Stimulated activated effector memory CD8-positive, alpha-beta T cell treated with anti-CD3 and anti-CD28 coated beads, Interleukin-12 subunit alpha, Interleukin-12 subunit beta, amount 100 ng/mL, for 72 hours (primary cell): ENCODE measurements around the gene MRPL10.

Experiments
- ATAC-seq: fragments of 150-1000 bp; cut with Tn5 transposase; 2 replicates; pipeline ENCODE4 v1.10.0; 2021
- DNase-seq, 2 donors: peaks; one replicate each; pipeline ENCODE4 v3.0.0; 2021 to 2022; ENCODE audit warnings: low spot score in 2 of 2
- H3K27ac Mint-ChIP-seq: one replicate; pipeline ENCODE4 v1.8.0; 2022; ENCODE audit warnings: mild to moderate bottlenecking, mixed read lengths
- H3K36me3 Mint-ChIP-seq: one replicate; pipeline ENCODE4 v1.8.0; 2022; ENCODE audit warnings: mild to moderate bottlenecking, mixed read lengths
- H3K4me1 Mint-ChIP-seq: one replicate; pipeline ENCODE4 v1.8.0; 2022; ENCODE audit warnings: mixed read lengths
- H3K4me3 Mint-ChIP-seq: one replicate; pipeline ENCODE4 v1.8.0; 2022; ENCODE audit warnings: mild to moderate bottlenecking, mixed read lengths
- H3K9me3 Mint-ChIP-seq: one replicate; pipeline ENCODE4 v1.8.0; 2022; ENCODE audit warnings: mixed read lengths

The MRPL10 gene

DNA sequence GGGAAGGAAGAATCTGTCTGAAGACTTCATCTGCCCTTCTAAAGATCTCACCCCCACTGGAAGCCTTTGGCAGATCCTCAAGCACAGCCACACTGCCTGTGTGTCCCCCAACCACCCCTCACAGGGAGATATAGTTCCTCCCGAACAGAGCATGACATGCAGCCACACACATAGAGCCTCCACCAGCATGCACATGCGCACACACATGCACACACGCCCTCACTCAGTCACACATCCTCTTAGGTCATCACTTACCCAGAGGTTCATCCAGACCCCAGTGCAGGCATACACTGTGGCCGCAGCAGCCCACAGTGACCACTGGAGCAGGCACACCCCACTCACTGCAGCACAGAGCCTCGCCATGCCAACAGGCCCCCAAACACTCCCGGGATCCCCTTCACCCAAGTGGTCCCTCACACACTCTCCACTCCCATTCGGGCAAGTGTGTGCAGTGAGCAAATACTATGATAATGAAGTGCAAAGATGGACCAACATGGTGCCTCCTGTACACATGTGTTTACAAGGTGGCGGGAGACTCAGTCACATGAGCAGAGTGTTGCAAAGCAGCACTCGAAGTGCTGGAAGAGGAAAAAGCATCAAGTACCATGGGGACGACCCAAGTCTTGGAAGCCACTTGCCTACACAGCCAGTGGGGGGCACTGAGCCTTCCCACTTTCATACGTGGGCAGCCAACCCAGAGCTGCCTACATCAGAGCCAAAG is 36.6 kb upstream of the MRPL10 start:
- Mint-ChIP-seq H3K4me3 (no peak overlapping the region), H3K9me3 (no peaks in the 10 kb centered on the region), H3K4me1 (peaks cover 8% of the 10 kb centered on the region), H3K36me3 (no peaks in the 10 kb centered on the region), H3K27ac (no peak overlapping the region)
- no peak for DNase-seq
- peak; percentile 31 for ATAC-seq

DNA sequence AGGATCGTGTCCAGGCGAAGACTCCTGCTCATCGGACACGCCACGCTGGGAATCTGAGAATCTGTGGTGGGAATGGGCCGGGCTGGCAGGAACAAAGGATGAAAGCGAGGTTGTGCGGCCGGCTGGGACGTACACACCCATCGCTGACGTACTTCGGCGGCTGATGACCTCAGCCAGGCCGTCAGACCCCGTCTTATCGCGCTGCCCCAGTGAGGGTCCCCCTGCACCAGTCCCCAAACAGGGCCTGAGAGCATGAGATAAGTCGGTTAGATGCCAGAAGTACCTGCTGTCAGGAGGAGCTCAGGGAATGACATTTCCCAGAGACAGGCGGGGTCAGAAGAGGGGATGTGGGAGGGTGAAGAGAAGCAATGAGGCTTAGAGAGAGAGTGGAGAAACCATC is 35.6 kb upstream of the MRPL10 start:
- Mint-ChIP-seq H3K9me3 (no peaks in the 10 kb centered on the region), H3K27ac (no peak overlapping the region), H3K4me1 (peaks cover 9% of the 10 kb centered on the region), H3K36me3 (no peaks in the 10 kb centered on the region), H3K4me3 (no peak overlapping the region)
- no peak for ATAC-seq
- no peak for DNase-seq

DNA sequence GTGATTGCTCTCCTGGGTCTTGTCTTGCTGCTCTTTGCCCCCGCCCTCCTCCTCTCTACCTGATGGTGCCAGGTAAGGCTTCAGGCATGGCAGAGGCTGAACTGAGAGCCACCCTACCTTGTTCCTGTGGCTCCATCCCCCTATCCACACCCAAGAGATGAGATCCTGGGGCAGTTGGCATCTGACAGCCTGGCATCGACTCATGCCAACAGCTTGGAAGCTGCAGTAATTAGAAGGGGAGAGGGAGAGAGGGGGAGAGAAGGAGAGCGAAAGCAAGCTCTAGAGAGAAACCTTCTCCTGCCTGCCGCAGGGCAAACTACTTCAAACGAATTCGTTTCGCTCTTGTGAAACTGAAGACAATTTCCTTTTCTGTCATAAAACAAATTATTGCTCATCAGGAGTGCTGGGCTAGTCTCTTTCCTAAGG is 33.5 kb upstream of the MRPL10 start:
- H3K36me3 Mint-ChIP-seq: no peaks in the 10 kb centered on the region
- no peak overlapping the region for H3K4me3 Mint-ChIP-seq
- H3K4me1 Mint-ChIP-seq: peaks cover 9% of the 10 kb centered on the region
- no peak overlapping the region for H3K27ac Mint-ChIP-seq
- DNase-seq (no peak), ATAC-seq (no peak)
- no peaks in the 10 kb centered on the region for H3K9me3 Mint-ChIP-seq

DNA sequence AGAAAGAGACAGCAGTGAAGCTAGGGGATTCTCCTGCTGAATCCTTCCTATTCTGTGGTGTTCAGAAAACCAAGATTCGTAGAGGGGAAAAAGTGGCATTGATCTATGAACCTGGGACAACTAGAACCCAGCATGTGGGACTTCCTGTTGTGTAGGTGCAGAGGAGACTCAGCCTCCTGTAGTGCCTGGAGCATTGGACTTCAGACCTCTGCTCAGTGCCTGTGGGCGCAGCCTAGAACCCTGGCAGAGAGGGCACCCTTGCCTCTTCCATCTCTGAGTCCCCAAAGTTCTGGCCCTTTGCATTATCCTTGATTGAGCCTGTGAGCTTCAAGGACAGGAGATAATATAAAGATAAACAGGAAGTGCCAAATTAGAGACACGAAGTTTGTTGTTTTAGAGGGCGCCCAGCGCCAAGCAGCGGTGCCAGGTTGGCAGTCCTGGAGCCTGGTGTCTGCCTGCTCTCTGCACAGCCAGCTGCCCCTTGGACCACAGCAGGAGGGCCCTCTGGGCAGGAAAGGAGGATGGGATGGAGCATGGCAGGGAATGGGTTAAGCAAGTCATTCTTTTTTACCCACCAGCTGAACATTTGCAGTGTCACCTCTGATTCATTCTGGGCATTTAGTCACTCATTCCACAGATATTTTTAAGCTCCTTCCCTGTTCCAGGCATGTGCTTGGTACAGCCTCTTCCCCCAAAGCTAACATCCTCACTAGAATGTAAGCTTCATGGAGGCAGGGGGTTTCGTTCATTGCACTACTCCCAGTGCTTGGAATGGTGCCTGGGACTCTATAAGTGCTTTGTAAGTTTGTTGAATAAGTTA is 31.5 kb upstream of the MRPL10 start:
- DNase-seq: no peak
- Mint-ChIP-seq H3K27ac (no peak overlapping the region), H3K36me3 (no peaks in the 10 kb centered on the region), H3K4me1 (peaks cover 9% of the 10 kb centered on the region), H3K4me3 (no peak overlapping the region), H3K9me3 (no peaks in the 10 kb centered on the region)
- ATAC-seq: peak; percentile 49

DNA sequence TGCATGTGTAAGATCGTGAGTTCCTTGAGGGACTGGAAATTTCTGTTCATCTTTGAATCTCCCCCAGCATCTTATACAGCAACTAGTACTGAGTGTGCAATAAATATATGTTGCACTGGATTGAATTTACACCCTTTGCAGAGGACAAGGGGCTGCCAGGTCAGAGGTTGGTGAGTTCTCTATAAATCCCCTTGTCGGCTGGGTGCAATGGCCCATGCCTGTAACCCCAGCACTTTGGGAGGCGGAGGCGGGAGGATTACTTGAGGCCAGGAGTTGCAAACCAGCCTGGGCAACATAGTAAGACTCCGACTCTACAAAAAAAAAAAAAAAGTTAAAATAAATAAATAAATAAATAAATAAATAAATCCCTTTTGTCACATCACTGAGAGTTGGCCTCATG is 29.0 kb upstream of the MRPL10 start:
- Mint-ChIP-seq H3K4me1 (peaks cover 9% of the 10 kb centered on the region), H3K27ac (no peak overlapping the region)

DNA sequence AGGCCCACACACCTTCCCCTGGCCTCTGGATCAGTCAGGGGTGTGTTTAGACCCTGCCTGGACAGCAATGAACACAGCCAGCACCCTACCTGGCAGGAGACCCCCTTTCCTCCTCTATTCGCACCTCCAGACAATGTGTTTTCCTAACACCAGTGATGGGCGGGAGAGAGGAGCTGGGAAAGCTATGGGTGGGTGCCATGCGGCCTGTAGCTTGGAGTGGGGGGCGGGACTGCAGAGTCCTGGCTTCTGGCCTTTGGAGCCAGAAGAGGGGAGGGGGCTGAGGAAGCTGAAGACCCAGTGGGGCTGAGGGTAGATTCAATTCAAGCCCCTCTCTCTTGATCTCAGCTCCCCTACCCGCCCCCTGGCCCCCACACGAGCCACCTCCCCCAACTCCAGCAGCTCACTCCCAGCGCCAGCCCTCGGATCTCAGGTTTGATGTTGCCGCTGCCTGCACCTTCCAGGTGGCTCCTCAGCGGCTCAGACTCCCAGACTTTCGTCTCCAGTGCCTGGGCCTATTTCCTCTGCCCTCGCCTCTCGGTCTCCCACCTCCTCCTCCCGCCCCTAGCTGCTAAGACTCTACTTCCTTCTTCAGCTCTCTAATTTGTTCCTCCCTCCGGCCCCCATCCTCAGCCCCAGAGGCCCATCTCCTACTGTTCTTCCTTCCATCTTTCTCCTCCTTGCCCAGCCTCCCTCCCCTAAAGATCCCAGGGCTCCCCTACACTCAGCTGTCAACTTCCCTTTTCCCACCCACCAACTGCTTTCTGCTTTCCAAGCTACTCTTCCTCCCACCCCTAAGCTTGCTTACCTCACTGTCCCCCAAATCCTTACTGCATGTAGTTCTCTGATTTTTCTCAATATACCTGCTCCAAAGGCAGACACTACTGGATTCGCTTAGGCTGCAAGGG is 26.5 kb upstream of the MRPL10 start:
- ATAC-seq: no peak
- Mint-ChIP-seq H3K9me3 (no peaks in the 10 kb centered on the region), H3K4me1 (no peaks in the 10 kb centered on the region), H3K36me3 (no peaks in the 10 kb centered on the region), H3K27ac (no peak overlapping the region), H3K4me3 (no peak overlapping the region)
- no peak for DNase-seq

More for the DNA sequence above, 29.0 kb upstream of the MRPL10 start:
- no peak for DNase-seq
- no peak overlapping the region for H3K4me3 Mint-ChIP-seq
- ATAC-seq: no peak
- H3K9me3 Mint-ChIP-seq: no peaks in the 10 kb centered on the region
- H3K36me3 Mint-ChIP-seq: no peaks in the 10 kb centered on the region

DNA sequence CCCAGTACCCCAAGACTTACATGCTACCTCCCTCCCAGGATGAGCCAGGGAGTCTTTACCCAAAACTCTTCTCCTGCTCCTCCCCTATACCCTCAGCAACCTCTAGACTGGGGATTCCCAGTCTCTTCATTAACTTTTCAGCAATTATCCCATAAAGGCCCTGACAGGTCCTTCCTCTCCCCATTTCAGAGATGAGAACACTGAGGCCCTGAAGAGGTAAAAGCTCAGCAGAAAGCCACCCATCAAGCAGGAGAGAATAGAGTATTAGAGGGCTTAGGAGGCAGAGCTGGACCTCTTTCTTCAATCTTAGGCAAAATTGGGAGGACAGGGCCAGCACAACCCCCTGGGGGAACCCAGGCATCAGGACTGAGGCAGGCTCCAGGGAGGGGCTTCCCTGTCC is 25.5 kb upstream of the MRPL10 start:
- peaks cover 9% of the 10 kb centered on the region for H3K4me1 Mint-ChIP-seq
- ATAC-seq (no peak), DNase-seq (no peak)
- no peaks in the 10 kb centered on the region for H3K9me3 Mint-ChIP-seq
- H3K36me3 Mint-ChIP-seq: no peaks in the 10 kb centered on the region
- H3K4me3 Mint-ChIP-seq: no peak overlapping the region
- no peak overlapping the region for H3K27ac Mint-ChIP-seq

DNA sequence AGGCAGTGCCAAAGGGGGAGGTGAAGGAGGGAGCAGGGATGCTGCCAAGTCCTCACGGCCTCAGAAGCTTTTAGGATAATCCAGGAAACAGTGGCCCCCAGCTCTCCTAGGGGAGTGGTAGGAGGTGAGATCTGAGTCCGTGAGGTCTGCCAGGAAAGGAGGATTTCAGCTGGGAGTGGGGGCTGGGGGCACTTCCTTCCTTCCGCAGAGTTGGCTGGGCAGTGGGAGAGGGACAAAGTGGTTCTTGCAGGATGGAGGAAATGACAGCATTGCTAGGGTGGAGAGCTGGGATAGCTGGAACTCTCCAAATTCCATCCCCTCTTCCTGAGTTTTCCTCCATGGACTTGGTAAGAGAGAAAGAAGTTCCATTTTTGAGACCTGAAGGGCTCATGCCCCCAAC is 24.4 kb upstream of the MRPL10 start:
- H3K4me1 Mint-ChIP-seq: peaks cover 13% of the 10 kb centered on the region
- H3K36me3 Mint-ChIP-seq: no peaks in the 10 kb centered on the region
- H3K9me3 Mint-ChIP-seq: no peaks in the 10 kb centered on the region
- ATAC-seq (no peak), DNase-seq (no peak)
- H3K4me3 Mint-ChIP-seq: no peak overlapping the region
- no peak overlapping the region for H3K27ac Mint-ChIP-seq

DNA sequence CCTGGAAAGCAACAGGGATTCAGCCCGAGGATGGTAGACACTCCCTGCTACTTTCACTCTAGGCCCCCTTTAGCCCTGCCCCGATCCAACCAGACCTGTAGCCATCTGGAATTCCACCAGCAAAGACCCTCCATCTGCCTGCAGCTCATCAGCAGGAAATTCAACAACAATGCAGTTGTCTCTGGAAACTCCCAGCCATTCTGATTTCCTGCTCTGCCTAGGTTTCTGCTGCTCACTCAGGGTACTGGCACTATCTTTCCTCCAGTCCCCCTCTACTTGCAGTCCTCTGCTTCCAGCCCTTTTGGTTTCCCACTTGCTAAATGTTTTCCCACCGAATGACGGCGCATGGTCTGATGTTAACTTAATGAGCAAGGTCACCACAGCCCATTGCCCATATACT is 22.3 kb upstream of the MRPL10 start:
- Mint-ChIP-seq H3K9me3 (no peaks in the 10 kb centered on the region), H3K4me3 (no peak overlapping the region), H3K36me3 (no peaks in the 10 kb centered on the region), H3K27ac (no peak overlapping the region), H3K4me1 (peaks cover 19% of the 10 kb centered on the region)
- ATAC-seq: no peak
- no peak for DNase-seq

DNA sequence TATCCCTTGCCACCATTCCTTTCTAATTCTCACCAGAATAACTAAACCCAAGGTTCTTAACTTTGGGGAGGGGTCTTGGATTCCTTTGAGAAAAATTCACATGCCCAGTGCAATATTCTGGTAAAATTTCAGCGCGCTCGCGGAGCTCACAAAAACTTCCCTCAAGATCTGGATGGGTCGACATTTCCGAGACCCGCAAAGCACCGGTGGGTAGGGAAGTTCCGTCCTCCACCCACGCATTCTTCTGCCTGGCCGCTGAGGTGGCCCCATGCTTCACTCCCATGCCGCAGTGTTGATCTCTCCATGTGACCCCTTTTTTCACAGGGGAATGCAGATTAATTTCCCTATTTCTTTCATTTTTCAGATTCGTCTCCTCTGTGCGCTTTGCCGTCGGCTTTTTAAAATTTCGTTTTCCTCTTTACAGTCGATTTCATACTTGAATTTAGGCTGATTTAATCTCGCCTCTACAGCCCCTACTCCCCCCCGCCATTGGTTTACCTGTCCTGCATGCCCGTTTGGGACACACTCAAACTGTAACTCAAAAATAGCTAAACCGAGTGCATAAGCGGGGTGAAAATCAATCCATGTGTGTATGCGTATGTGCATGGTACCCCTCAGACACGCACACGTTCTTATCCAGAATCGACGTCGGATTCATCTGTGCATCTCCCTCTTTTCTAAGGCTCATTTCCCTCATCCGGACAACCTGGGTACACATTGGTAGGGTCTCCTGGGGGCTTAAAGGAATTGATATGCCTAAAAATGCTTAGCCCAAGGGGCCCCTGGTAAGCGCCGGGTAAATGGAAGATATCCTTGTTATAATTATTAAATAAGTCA is 21.0 kb upstream of the MRPL10 start:
- DNase-seq (no peak), ATAC-seq (no peak)
- Mint-ChIP-seq H3K4me1 (peaks cover 19% of the 10 kb centered on the region), H3K9me3 (no peaks in the 10 kb centered on the region), H3K4me3 (peak overlapping the region; percentile 67), H3K36me3 (no peaks in the 10 kb centered on the region), H3K27ac (no peak overlapping the region)

DNA sequence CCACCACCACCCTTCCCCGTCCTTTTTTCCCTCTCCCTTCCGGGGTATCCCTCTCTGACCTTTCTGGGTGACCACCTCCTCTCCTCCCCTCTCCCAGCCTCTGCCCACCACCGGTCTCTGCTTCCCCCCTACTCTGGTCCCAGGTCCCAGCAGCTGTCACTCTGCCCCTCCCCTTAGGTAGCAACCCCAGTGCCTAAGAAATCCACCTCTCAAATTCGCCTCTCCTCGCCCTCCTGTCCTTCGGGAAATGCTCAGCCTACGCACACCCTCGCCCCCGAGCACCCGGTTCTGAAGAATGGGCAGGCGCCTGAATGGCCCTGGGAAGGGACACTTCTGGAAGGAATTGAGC is 20.4 kb upstream of the MRPL10 start:
- peaks cover 25% of the 10 kb centered on the region for H3K4me1 Mint-ChIP-seq
- H3K4me3 Mint-ChIP-seq: peak overlapping the region; percentile 67
- no peak for DNase-seq
- H3K9me3 Mint-ChIP-seq: no peaks in the 10 kb centered on the region
- no peak overlapping the region for H3K27ac Mint-ChIP-seq
- ATAC-seq: no peak
- no peaks in the 10 kb centered on the region for H3K36me3 Mint-ChIP-seq

DNA sequence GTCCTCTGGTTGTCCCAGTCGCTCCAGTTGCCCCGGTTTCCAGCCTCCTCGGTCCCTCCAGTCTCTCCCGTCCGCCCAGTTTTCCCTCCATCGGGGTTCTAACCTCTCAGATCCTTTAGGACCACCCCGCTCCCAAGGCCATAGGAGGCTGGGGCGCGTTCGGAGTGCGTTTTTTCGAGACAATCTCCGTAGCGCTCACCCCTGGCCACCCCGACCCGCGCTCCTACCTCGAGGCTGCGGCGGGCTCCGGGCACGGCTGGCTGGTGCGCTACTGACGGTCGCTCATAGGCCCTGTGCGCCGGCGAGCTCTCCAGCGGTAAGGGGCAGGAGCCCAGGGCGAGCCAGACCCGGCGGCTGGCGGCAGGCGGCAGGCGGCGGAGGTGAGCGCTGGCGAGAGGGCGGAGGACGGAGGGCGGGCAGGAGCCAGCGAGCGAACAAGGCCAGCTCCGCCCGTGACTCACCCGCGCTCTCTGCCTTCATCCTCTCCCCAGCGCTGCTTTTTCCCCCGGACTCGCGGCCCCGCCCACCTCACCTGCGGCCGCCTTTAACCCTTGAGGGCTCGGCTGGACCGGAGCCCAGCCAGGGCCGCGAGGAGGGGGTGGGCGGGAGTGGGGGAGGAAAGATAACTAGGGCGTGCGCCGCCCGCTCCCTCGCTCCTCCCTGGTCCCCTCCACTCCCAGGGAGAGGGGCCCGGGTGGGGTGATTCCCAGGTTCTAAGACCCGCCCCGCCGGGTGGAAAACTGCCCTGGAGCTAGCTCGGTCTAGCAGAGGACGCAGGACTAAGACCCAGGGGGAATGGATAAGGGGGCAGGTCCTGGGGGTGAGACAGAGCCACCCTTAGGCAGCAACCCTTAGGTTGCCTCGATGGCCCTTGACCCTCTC is 19.6 kb upstream of the MRPL10 start, which contains the start of gene SP6:
Gene SP6 (minus strand): TSS at position 472 of the 882 bp plus-strand sequence. CDS start 2,734 bp downstream, outside the sequence.
- H3K27ac Mint-ChIP-seq: no peak within 1 kb of the TSS
- H3K36me3 Mint-ChIP-seq: no peaks in the 10 kb centered on the region
- peak; percentile 51 to 74 for DNase-seq
- peak within 1 kb of the TSS; percentile 67 for H3K4me3 Mint-ChIP-seq
- H3K9me3 Mint-ChIP-seq: no peaks in the 10 kb centered on the region
- H3K4me1 Mint-ChIP-seq: peaks cover 26% of the 10 kb centered on the region
- peak; percentile 92 for ATAC-seq

DNA sequence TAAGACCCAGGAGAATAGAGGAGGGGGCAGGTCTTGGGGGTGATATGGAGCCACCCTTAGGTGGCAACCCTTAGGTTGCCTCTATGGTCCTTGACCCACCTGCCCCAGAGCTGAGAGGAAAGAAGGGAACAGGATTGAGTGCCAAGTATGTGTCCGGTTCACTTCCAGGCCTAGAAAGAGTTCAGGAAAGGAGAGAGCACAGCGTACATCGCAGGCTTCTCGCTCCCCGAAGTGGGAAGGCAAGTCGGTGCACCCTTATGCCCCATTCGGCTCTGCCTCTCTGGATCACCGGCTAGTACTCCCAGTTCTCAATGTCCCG is 19.0 kb upstream of the MRPL10 start:
- H3K36me3 Mint-ChIP-seq: no peaks in the 10 kb centered on the region
- H3K4me1 Mint-ChIP-seq: peaks cover 26% of the 10 kb centered on the region
- peak overlapping the region; percentile 67 for H3K4me3 Mint-ChIP-seq
- DNase-seq (no peak), ATAC-seq (no peak)
- no peak overlapping the region for H3K27ac Mint-ChIP-seq
- no peaks in the 10 kb centered on the region for H3K9me3 Mint-ChIP-seq

DNA sequence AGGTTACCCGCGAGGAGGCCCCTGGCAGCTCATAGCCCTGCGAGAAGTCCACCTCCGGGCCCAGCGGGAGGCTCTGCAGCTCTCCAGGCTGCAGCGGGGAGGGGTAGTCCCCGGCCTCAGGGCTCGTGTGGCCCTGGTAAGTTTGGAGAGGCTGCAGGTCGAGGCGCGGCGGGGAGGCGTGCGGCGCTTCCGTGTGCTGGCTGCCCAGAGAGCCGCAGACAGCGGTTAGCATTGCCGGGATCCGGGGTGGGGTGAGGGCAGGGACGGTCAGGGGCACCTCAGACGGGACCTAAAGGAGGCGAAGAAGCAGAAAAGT is 16.8 kb upstream of the MRPL10 start:
- Mint-ChIP-seq H3K27ac (no peak overlapping the region), H3K9me3 (no peaks in the 10 kb centered on the region), H3K4me1 (peaks cover 26% of the 10 kb centered on the region), H3K36me3 (no peaks in the 10 kb centered on the region), H3K4me3 (no peak overlapping the region)
- DNase-seq (no peak), ATAC-seq (no peak)
